H9 (cell line): ENCODE results near the gene ATP5PO. TPM values are rescaled to one million over a fixed set of nuclear protein-coding genes. Genes with fewer than 3 reads are reported as not detected.

Source experiments
- DNase-seq: peaks from one replicate; pipeline ENCODE4 v3.0.0-alpha.2; 2017
- H2AFZ ChIP-seq: one replicate; pipeline ENCODE4 v1.6.1; 2013; ENCODE audit warnings: mild to moderate bottlenecking, low read length, control low read depth, moderate library complexity
- H2AK5ac ChIP-seq: 2 replicates; pipeline ENCODE4 v1.6.1; 2013; ENCODE audit warnings: low read length, control low read depth, mixed read lengths; ENCODE audit not compliant: insufficient read length
- H2BK120ac ChIP-seq: one replicate; pipeline ENCODE4 v1.6.1; 2013; ENCODE audit warnings: low read depth, mild to moderate bottlenecking, low read length, control low read depth, inconsistent platforms; ENCODE audit not compliant: poor library complexity, severe bottlenecking
- H2BK12ac ChIP-seq: 2 replicates; pipeline ENCODE4 v1.6.1; 2013; ENCODE audit warnings: low read length, control low read depth, mixed read lengths, low read depth; ENCODE audit not compliant: insufficient read length
- H2BK15ac ChIP-seq: 2 replicates; pipeline ENCODE4 v1.6.1; 2013; ENCODE audit warnings: low read depth, low read length, control low read depth
- H2BK20ac ChIP-seq: one replicate; pipeline ENCODE4 v1.6.1; 2013; ENCODE audit warnings: low read depth, mild to moderate bottlenecking, low read length, control low read depth, inconsistent platforms; ENCODE audit not compliant: poor library complexity, severe bottlenecking
- H2BK5ac ChIP-seq: 2 replicates; pipeline ENCODE4 v1.6.1; 2013; ENCODE audit warnings: low read length, control low read depth, mixed read lengths; ENCODE audit not compliant: insufficient read length
- H3K14ac ChIP-seq: 2 replicates; pipeline ENCODE4 v1.6.1; 2013; ENCODE audit warnings: low read length, control low read depth; ENCODE audit not compliant: insufficient read depth
- H3K18ac ChIP-seq: 2 replicates; pipeline ENCODE4 v1.6.1; 2013; ENCODE audit warnings: low read depth, mild to moderate bottlenecking, mixed read lengths, low read length, control low read depth; ENCODE audit not compliant: insufficient read length
- H3K23ac ChIP-seq: 2 replicates; pipeline ENCODE4 v1.6.1; 2013; ENCODE audit warnings: low read length, control low read depth, mixed read lengths, low read depth; ENCODE audit not compliant: insufficient read length
- H3K23me2 ChIP-seq: 2 replicates; pipeline ENCODE4 v1.6.1; 2013; ENCODE audit warnings: low read depth, mild to moderate bottlenecking, mixed read lengths, low read length, control low read depth; ENCODE audit not compliant: insufficient read length, poor library complexity, severe bottlenecking
- H3K27ac ChIP-seq: 2 replicates; pipeline ENCODE4 v1.5.1; 2013; ENCODE audit warnings: low read length, control low read depth, mixed read lengths, low read depth; ENCODE audit not compliant: insufficient read length
- H3K27me3 ChIP-seq: 2 replicates; pipeline ENCODE4 v1.6.1; 2013; ENCODE audit warnings: low read length, control low read depth, inconsistent platforms; ENCODE audit not compliant: insufficient read depth
- H3K4ac ChIP-seq: 2 replicates; pipeline ENCODE4 v1.6.1; 2013; ENCODE audit warnings: low read depth, mild to moderate bottlenecking, control low read depth, inconsistent platforms, low read length, moderate library complexity
- H3K4me1 ChIP-seq: 2 replicates; pipeline ENCODE4 v1.6.1; 2013; ENCODE audit warnings: low read length, control low read depth, inconsistent platforms; ENCODE audit not compliant: insufficient read depth
- H3K4me2 ChIP-seq: 2 replicates; pipeline ENCODE4 v1.6.1; 2013; ENCODE audit warnings: low read length, control low read depth, mixed read lengths; ENCODE audit not compliant: insufficient read length, insufficient read depth
- H3K56ac ChIP-seq: 2 replicates; pipeline ENCODE4 v1.6.1; 2013; ENCODE audit warnings: low read depth, mild to moderate bottlenecking, mixed read lengths, low read length, control low read depth; ENCODE audit not compliant: insufficient read length
- H3K79me1 ChIP-seq: 2 replicates; pipeline ENCODE4 v1.6.1; 2013; ENCODE audit warnings: low read depth, mild to moderate bottlenecking, moderate library complexity, low read length, control low read depth, inconsistent platforms; ENCODE audit not compliant: insufficient read depth, poor library complexity, severe bottlenecking
- H3K79me2 ChIP-seq: 2 replicates; pipeline ENCODE4 v1.6.1; 2013; ENCODE audit warnings: low read length, control low read depth, inconsistent platforms; ENCODE audit not compliant: insufficient read depth
- H3K9ac ChIP-seq: 2 replicates; pipeline ENCODE4 v1.6.1; 2013; ENCODE audit warnings: low read length, control low read depth, mixed read lengths; ENCODE audit not compliant: insufficient read length; ENCODE audit errors: extremely low read depth
- H3K9me3 ChIP-seq: one replicate; pipeline ENCODE4 v1.6.1; 2013; ENCODE audit warnings: low read depth, low read length, inconsistent platforms; ENCODE audit not compliant: control insufficient read depth
- H3T11ph ChIP-seq: one replicate; pipeline ENCODE4 v1.6.1; 2013; ENCODE audit warnings: mild to moderate bottlenecking, low read length, control low read depth, inconsistent platforms
- H4K20me1 ChIP-seq: one replicate; pipeline ENCODE4 v1.6.1; 2013; ENCODE audit not compliant: control insufficient read depth, insufficient read length, insufficient read depth
- H4K5ac ChIP-seq: 2 replicates; pipeline ENCODE4 v1.6.1; 2013; ENCODE audit warnings: low read depth, mild to moderate bottlenecking, mixed read lengths, low read length, control low read depth; ENCODE audit not compliant: insufficient read length
- H4K8ac ChIP-seq: replicated peaks from 2 replicates; pipeline ENCODE4 v1.6.1; 2013; ENCODE audit warnings: low read length, control low read depth, mixed read lengths, low read depth; ENCODE audit not compliant: insufficient read length
- H4K91ac ChIP-seq: 2 replicates; pipeline ENCODE4 v1.6.1; 2013; ENCODE audit warnings: low read depth, mild to moderate bottlenecking, moderate library complexity, mixed read lengths, low read length, control low read depth; ENCODE audit not compliant: insufficient read length
- H3K27ac Mint-ChIP-seq, 3 experiments: 2 replicates in 2 of 3; 3 replicates in 1 of 3; pipeline ENCODE4 v1.8.0; 2020 to 2021; ENCODE audit warnings: mixed read lengths in 3 of 3, mild to moderate bottlenecking in 1 of 3, moderate library complexity in 1 of 3
- H3K27me3 Mint-ChIP-seq: 2 replicates; pipeline ENCODE4 v1.8.0; 2021; ENCODE audit warnings: low read depth, mild to moderate bottlenecking, moderate library complexity, mixed read lengths
- H3K36me3 Mint-ChIP-seq, 3 experiments: 2 replicates in 2 of 3; 3 replicates in 1 of 3; pipeline ENCODE4 v1.8.0; 2020 to 2021; ENCODE audit warnings: low read depth in 3 of 3, mixed read lengths in 3 of 3; ENCODE audit not compliant: insufficient read depth in 1 of 3
- H3K4me1 Mint-ChIP-seq, 2 experiments: 2 replicates each; pipeline ENCODE4 v1.8.0; 2020; ENCODE audit warnings: mixed read lengths in 2 of 2
- H3K4me3 Mint-ChIP-seq, 2 experiments: 2 replicates in 1 of 2; 3 replicates in 1 of 2; pipeline ENCODE4 v1.8.0; 2020 to 2021; ENCODE audit warnings: mild to moderate bottlenecking in 2 of 2, mixed read lengths in 2 of 2, moderate library complexity in 1 of 2
- H3K9me3 Mint-ChIP-seq, 2 experiments: 2 replicates in 1 of 2; 3 replicates in 1 of 2; pipeline ENCODE4 v1.8.0; 2020; ENCODE audit warnings: mild to moderate bottlenecking in 2 of 2, mixed read lengths in 2 of 2, moderate library complexity in 1 of 2
- WGBS: extraction: QIAGEN DNeasy Blood & Tissue Kit; methylation state at CpG from one replicate; pipeline ENCODE4 v1.1.7; 2013; ENCODE audit warnings: missing lambda C conversion rate, low lambda C conversion rate, mixed read lengths; ENCODE audit not compliant: insufficient read length; ENCODE audit errors: extremely low coverage; 5-methylcytosine and 5-hydroxymethylcytosine counted together
- total RNA-seq: library from RNA; stranded (reverse); gene quantifications from 2 replicates; pipeline ENCODE4 v1.2.1, GENCODE V29; 2021
- TF ChIP-seq, protein P1 (sequence below): fragments of 200-600 bp; sonication (generic); conservative IDR thresholded peaks from 3 replicates; pipeline ENCODE4 v1.8.0; 2021; ENCODE audit warnings: antibody characterized with exemption, mild to moderate bottlenecking

Gene ATP5PO
- total RNA-seq, 1 experiment from 2014 or later, result 275 TPM

DNA sequence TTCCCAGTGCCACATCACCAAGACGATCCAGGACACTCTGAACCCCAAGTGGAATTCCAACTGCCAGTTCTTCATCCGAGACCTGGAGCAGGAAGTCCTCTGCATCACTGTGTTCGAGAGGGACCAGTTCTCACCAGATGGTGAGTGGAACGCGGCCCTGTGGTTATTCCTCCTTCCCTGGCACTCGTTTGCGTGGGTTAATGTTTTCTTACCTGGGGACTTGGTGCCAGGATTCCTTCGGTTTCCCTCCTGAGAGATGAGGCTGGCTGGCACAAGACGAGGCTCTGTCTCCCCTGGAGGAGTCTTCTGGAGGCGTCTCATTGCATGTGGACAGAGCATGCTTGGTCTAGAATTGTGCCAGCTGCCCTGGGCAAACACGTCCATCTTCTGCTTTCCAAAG lies 29.3 kb downstream of the ATP5PO start:
- WGBS, result no CpG with 5 or more reads among the region's 11 CpGs

More for the DNA sequence above, 29.3 kb downstream of the ATP5PO start:
- no peak overlapping the region for H3K9ac ChIP-seq
- H3K27ac ChIP-seq, result no peak overlapping the region
- H3K27me3 Mint-ChIP-seq, result peaks cover 2% of the 10 kb centered on the region; the same call in 1 of the 2 replicates
- TF ChIP-seq, protein P1, sequence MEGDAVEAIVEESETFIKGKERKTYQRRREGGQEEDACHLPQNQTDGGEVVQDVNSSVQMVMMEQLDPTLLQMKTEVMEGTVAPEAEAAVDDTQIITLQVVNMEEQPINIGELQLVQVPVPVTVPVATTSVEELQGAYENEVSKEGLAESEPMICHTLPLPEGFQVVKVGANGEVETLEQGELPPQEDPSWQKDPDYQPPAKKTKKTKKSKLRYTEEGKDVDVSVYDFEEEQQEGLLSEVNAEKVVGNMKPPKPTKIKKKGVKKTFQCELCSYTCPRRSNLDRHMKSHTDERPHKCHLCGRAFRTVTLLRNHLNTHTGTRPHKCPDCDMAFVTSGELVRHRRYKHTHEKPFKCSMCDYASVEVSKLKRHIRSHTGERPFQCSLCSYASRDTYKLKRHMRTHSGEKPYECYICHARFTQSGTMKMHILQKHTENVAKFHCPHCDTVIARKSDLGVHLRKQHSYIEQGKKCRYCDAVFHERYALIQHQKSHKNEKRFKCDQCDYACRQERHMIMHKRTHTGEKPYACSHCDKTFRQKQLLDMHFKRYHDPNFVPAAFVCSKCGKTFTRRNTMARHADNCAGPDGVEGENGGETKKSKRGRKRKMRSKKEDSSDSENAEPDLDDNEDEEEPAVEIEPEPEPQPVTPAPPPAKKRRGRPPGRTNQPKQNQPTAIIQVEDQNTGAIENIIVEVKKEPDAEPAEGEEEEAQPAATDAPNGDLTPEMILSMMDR, result no peak
- H3K56ac ChIP-seq, result no peak overlapping the region
- H4K5ac ChIP-seq, result no peak overlapping the region
- no peak overlapping the region for H2BK20ac ChIP-seq
- no peak overlapping the region for H3K4me2 ChIP-seq
- H3K79me2 ChIP-seq, result no peaks in the 10 kb centered on the region
- no peak overlapping the region for H2BK15ac ChIP-seq
- no peaks in the 10 kb centered on the region for H3K36me3 Mint-ChIP-seq
- H2BK12ac ChIP-seq, result no peak overlapping the region
- H3K27ac Mint-ChIP-seq, result no peak overlapping the region
- H3K23ac ChIP-seq, result no peak overlapping the region
- no peaks in the 10 kb centered on the region for H3K79me1 ChIP-seq
- no peak overlapping the region for H2AFZ ChIP-seq
- H2BK120ac ChIP-seq, result no peak overlapping the region
- H2BK5ac ChIP-seq, result no peak overlapping the region
- peaks cover 11 to 14% of the 10 kb centered on the region in 2 experiments for H3K4me1 Mint-ChIP-seq
- no peak overlapping the region for H4K8ac ChIP-seq
- H3K9me3 Mint-ChIP-seq, result no peaks in the 10 kb centered on the region
- no peak overlapping the region for H4K91ac ChIP-seq
- no peak for DNase-seq
- H4K20me1 ChIP-seq, result no peaks in the 10 kb centered on the region
- no peaks in the 10 kb centered on the region for H3K27me3 ChIP-seq
- H3K18ac ChIP-seq, result no peak overlapping the region
- no peak overlapping the region for H2AK5ac ChIP-seq
- H3T11ph ChIP-seq, result no peak overlapping the region
- no peaks in the 10 kb centered on the region; the same call in 1 of the 2 replicates for H3K4me1 ChIP-seq
- no peak overlapping the region for H3K14ac ChIP-seq
- no peak overlapping the region for H3K4me3 Mint-ChIP-seq
- no peaks in the 10 kb centered on the region for H3K9me3 ChIP-seq
- no peaks in the 10 kb centered on the region for H3K23me2 ChIP-seq
- no peak overlapping the region for H3K4ac ChIP-seq
